ENCODE measurements around the gene BORCS5. TPM values are rescaled to one million over a fixed set of nuclear protein-coding genes. Genes with fewer than 3 reads are reported as not detected.

Gene BORCS5
- total RNA-seq, 1 experiment from 2014 or later, result 25.7 TPM

DNA sequence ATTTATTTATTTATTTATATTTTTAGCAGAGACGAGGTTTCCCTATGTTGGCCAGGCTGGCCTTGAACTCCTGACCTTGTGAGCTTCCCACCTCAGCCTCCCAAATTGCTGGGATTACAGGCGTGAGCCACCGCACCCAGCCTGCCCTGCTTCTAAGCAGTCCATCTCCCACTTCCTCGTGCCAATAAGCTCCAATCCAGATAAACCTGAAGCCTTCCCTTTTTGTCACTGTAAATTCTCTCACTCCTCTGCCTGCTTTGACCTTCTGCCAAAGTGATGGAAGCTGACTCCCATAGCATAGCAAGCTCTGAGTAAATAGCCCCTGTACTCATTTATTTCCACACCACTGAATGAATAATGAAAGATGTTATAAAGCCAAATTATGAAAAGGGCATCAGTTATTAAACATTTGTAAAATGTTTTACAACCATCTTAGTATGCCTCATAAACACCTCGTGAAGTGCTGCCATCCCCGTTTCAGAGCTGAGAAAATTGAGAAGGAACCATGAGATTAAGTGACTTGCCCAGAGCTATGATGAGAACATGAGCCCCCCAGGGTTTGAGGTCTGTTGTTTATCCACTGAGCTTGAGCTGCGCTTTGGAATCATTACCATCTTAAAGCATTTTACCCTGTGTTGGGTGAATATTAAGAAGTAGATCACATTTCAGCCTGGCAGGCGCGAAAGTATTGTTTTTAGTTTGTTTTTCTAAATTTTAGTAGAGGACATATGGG lies 37.3 kb upstream of the BORCS5 start:
- H3K27ac Mint-ChIP-seq (ENCODE audit: unreplicated experiment), result peak overlapping the region; percentile 88
- TF ChIP-seq, protein P1, sequence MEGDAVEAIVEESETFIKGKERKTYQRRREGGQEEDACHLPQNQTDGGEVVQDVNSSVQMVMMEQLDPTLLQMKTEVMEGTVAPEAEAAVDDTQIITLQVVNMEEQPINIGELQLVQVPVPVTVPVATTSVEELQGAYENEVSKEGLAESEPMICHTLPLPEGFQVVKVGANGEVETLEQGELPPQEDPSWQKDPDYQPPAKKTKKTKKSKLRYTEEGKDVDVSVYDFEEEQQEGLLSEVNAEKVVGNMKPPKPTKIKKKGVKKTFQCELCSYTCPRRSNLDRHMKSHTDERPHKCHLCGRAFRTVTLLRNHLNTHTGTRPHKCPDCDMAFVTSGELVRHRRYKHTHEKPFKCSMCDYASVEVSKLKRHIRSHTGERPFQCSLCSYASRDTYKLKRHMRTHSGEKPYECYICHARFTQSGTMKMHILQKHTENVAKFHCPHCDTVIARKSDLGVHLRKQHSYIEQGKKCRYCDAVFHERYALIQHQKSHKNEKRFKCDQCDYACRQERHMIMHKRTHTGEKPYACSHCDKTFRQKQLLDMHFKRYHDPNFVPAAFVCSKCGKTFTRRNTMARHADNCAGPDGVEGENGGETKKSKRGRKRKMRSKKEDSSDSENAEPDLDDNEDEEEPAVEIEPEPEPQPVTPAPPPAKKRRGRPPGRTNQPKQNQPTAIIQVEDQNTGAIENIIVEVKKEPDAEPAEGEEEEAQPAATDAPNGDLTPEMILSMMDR (IDR thresholded peaks at IDR 0.05; ENCODE audit: insufficient read depth in 1 of 2, low read depth in 1 of 2, low read length in 1 of 2, severe bottlenecking in 1 of 2, unreplicated experiment in 1 of 2), result no peak
- no peaks in the 10 kb centered on the region for H3K27me3 Mint-ChIP-seq (ENCODE audit: insufficient read depth, unreplicated experiment)
- no TSS peak for BruUV-seq (replicated peaks)
- H3K36me3 Mint-ChIP-seq (ENCODE audit: insufficient read depth, unreplicated experiment), result peaks cover 33% of the 10 kb centered on the region
- H3K36me3 ChIP-seq (ENCODE audit: control insufficient read depth, insufficient read depth, low read length), result no peaks in the 10 kb centered on the region
- POLR2A ChIA-PET, result interaction anchor here (0.5 to 2.1 kb wide), 8 partner anchors 30 to 406 kb away, joined by 3 to 22 read pairs (median 6); partner anchors contain the start of genes BORCS5 and LRP6
- H3K27me3 ChIP-seq (replicated peaks; ENCODE audit: control insufficient read depth, insufficient read depth, low read length), result no peaks in the 10 kb centered on the region
- H3K4me1 Mint-ChIP-seq (ENCODE audit: low read depth, unreplicated experiment), result peaks cover 39% of the 10 kb centered on the region
- H3K4me1 ChIP-seq, result peaks cover 26% of the 10 kb centered on the region
- intact Hi-C loops (cut with micrococcal nuclease; ENCODE audit: unreplicated experiment), result loop anchor here (1.0 kb wide), 1 partner anchor 52 kb away; the partner anchor contains the start of gene LRP6
- H3K9me3 Mint-ChIP-seq (ENCODE audit: unreplicated experiment), result peaks cover 11% of the 10 kb centered on the region
- CTCF ChIA-PET, result interaction anchor here (0.6 to 1.6 kb wide), 7 partner anchors 11 to 384 kb away, joined by 3 to 7 read pairs (median 4); partner anchors contain the start of genes LRP6 and MANSC1
- peak overlapping the region; percentile 69 for H3K4me3 Mint-ChIP-seq (ENCODE audit: unreplicated experiment)
- no peak overlapping the region for H3K4me3 ChIP-seq (ENCODE audit: low read depth, low read length)
- peaks cover 4% of the 10 kb centered on the region; the same call in 1 of the 2 replicates for H3K9me3 ChIP-seq
- no peak for DNase-seq

DNA sequence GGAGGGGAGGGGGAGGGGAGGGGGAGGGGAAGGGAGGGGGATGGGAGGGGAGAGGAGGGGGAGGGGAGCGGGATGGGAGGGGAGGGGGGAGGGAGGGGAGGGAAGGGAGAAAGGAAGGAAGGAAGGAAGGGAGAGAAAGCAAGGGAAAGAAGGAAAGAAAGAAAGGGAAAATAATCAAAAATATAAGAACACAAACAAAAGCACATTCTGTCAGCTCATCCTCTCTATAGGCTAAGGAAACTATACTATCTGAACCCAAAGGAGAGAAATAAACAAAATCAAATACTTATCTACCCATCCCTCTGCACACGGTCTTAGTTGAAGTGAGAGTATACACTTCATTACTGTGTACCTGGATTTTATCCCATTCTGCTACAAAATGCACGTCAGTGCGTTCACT lies 33.8 kb upstream of the BORCS5 start:
- ChIA-PET CTCF (no interaction called here), POLR2A (no interaction called here)
- Histone ChIP-seq H3K36me3 (ENCODE audit: control insufficient read depth, insufficient read depth, low read length) (no peaks in the 10 kb centered on the region), H3K9me3 (peaks cover 4% of the 10 kb centered on the region; the same call in 1 of the 2 replicates), H3K4me1 (peaks cover 29% of the 10 kb centered on the region), H3K4me3 (ENCODE audit: low read depth, low read length) (no peak overlapping the region), H3K27me3 (replicated peaks; ENCODE audit: control insufficient read depth, insufficient read depth, low read length) (no peaks in the 10 kb centered on the region)
- intact Hi-C loops (cut with micrococcal nuclease; ENCODE audit: unreplicated experiment), result no loop called here
- H3K36me3 Mint-ChIP-seq (ENCODE audit: insufficient read depth, unreplicated experiment), result peaks cover 27% of the 10 kb centered on the region
- peaks cover 11% of the 10 kb centered on the region for H3K9me3 Mint-ChIP-seq (ENCODE audit: unreplicated experiment)
- no peak for DNase-seq
- H3K4me1 Mint-ChIP-seq (ENCODE audit: low read depth, unreplicated experiment), result peaks cover 38% of the 10 kb centered on the region
- TF ChIP-seq, protein P1 (IDR thresholded peaks at IDR 0.05; ENCODE audit: insufficient read depth in 1 of 2, low read depth in 1 of 2, low read length in 1 of 2, severe bottlenecking in 1 of 2, unreplicated experiment in 1 of 2), result no peak
- H3K27ac Mint-ChIP-seq (ENCODE audit: unreplicated experiment), result no peak overlapping the region
- no TSS peak for BruUV-seq (replicated peaks)
- no peaks in the 10 kb centered on the region for H3K27me3 Mint-ChIP-seq (ENCODE audit: insufficient read depth, unreplicated experiment)
- H3K4me3 Mint-ChIP-seq (ENCODE audit: unreplicated experiment), result no peak overlapping the region

DNA sequence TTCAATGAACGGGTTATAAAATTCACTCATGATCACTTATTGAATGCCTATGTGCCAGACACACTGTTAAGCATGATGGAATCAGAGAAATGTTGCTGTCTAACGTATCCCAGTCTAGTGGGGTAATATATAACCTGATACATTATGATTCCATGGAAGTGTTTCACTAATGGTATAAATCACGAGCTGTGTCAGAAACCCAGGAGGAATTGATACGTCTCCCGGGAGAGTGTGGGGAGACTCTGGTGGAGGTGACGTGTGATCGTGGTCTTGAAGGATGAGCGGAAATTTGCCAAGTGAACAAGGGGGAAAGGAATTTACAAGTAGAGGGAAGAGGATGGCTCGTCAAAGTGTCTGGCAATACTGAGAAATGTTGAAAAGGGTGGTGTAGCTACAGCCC lies 33.3 kb upstream of the BORCS5 start:
- H3K9me3 Mint-ChIP-seq (ENCODE audit: unreplicated experiment), result peaks cover 11% of the 10 kb centered on the region
- Histone ChIP-seq H3K4me1 (peaks cover 29% of the 10 kb centered on the region), H3K9me3 (peaks cover 4% of the 10 kb centered on the region; the same call in 1 of the 2 replicates), H3K36me3 (ENCODE audit: control insufficient read depth, insufficient read depth, low read length) (no peaks in the 10 kb centered on the region), H3K27me3 (replicated peaks; ENCODE audit: control insufficient read depth, insufficient read depth, low read length) (no peaks in the 10 kb centered on the region), H3K4me3 (ENCODE audit: low read depth, low read length) (no peak overlapping the region)
- H3K27me3 Mint-ChIP-seq (ENCODE audit: insufficient read depth, unreplicated experiment), result no peaks in the 10 kb centered on the region
- no peak for DNase-seq
- intact Hi-C loops (cut with micrococcal nuclease; ENCODE audit: unreplicated experiment), result no loop called here
- H3K4me3 Mint-ChIP-seq (ENCODE audit: unreplicated experiment), result no peak overlapping the region
- ChIA-PET POLR2A (no interaction called here), CTCF (no interaction called here)
- H3K27ac Mint-ChIP-seq (ENCODE audit: unreplicated experiment), result no peak overlapping the region
- TF ChIP-seq, protein P1 (IDR thresholded peaks at IDR 0.05; ENCODE audit: insufficient read depth in 1 of 2, low read depth in 1 of 2, low read length in 1 of 2, severe bottlenecking in 1 of 2, unreplicated experiment in 1 of 2), result no peak
- BruUV-seq (replicated peaks), result no TSS peak
- H3K36me3 Mint-ChIP-seq (ENCODE audit: insufficient read depth, unreplicated experiment), result peaks cover 27% of the 10 kb centered on the region
- peaks cover 38% of the 10 kb centered on the region for H3K4me1 Mint-ChIP-seq (ENCODE audit: low read depth, unreplicated experiment)

All from Caco-2 (cell line).